GM10266 (cell line): ENCODE measurements around the gene MYH7B.

ENCODE experiments used
- DNase-seq: peaks from one replicate; pipeline ENCODE4 v3.0.0; 2012; ENCODE audit errors: extremely low spot score
- CTCF ChIP-seq: IDR thresholded peaks from 2 replicates; pipeline ENCODE4 v1.5.1; 2012; ENCODE audit warnings: mild to moderate bottlenecking, low read depth; ENCODE audit not compliant: control insufficient read depth, insufficient read depth; ENCODE audit errors: missing control alignments

Gene MYH7B

DNA sequence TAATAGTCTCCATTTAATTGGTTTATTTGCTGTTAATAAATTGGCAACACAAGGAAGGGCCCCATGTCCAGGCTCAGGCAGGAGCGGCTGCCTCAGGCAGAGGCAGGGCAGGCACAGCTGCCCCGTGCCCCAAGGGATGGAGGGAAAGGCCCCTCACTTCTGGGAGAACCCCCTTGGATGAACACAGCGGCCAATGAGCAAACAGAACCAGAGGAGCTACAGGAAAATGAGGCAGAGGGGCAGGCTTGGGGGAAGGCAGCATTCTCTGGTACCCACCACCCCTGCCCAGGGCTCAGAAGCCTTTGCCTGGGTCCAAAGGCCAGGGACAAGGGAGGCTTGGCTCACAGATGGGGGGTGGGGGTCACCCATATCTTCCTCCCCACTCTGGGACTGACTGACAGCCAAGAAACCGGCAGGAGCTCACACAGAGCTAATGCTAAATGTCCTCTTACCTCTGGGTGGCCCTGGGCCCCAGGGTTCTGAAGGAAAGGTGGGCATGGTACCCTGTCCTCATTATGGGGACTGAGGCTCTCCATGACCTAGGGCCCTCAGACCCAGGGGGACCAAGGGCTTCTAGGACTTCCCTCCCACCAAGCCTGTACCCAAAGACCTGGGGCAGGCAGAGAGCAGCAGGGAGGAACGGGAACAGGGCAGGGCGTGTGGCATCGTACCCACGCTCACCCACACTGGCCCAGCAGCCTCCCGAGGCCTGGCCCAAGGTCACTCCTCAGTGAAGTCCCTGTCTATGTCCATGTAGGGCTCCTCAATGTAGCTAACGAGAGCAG is 47.0 kb downstream of the MYH7B start:
- no peak for DNase-seq
- no peak for TF ChIP-seq CTCF

- TF ChIP-seq CTCF: no peak
- DNase-seq: no peak
Measured at GRCh38 chr20:35003211-35004031, 47.8 kb downstream of the MYH7B start.

DNA sequence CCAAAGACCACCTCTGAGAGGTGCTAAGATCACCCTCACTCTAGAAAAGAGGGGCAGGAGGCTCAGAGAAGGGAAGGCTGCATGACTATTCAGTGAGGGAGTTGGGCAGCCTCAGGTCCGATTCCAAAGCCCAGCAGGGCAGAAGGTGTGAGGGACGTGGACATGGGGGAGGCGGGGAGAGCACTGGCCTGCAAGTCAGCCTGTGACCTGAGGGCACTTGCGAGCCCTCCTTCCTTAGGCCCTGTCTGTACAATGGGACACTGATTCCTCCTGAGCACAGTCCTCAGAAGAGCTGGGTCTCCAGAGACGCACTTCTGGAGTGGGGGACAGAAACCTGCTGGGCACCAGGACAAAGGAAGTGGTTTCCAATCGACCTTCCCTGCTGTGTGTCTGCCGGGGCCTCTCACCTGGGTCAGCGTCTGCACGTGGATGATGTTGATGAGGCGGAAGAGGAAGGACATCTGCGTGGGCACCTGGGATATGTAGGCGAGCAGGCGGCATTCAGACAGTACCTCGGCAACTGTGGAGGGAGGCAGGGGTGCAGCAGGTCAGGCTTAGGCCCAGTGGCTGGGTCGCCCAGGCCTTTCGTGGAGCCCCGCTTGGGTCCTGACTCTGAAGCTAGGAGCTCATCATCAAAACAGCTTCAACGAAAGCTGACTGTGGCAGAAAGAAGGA is 48.5 kb downstream of the MYH7B start:
- DNase-seq: no peak

GRCh38 chr20:35004749-35005462 is 49.2 kb downstream of the MYH7B start:
- DNase-seq: no peak
- no peak for TF ChIP-seq CTCF

More for the DNA sequence above, 48.5 kb downstream of the MYH7B start:
- TF ChIP-seq CTCF: no peak
